ENCODE data around the gene STAB2. TPM values are rescaled to one million over a fixed set of nuclear protein-coding genes. Genes with fewer than 3 reads are reported as not detected.

Gene STAB2
- polyA plus RNA-seq, 2 donors = 0.02 to 0.09 TPM

DNA sequence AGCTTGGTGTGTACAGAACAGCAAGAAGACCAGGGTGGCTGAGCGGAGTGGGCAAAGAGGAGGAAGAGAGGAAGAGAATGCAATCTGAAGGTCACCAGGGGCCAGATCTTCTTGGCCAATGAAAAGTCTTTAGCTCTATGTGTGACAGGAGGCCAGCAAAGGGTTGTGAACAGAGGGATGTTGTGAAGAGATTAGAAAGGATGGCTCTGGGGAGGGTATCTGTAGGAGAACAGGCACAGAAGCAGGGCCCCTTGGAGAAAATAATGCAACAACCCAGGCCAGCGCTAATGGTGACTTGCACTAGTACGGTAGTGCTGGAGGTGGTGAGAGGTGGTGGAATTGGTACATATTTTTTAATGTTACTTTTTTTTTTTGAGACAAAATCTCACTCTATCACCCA is 156.7 kb downstream of the STAB2 start:
- Histone ChIP-seq H3K9me3 (ENCODE audit: control insufficient read depth in 2 of 2, insufficient read depth in 1 of 2, low read depth in 1 of 2, low read length in 1 of 2) (no peaks in the 10 kb centered on the region), H3K36me3 (ENCODE audit: control insufficient read depth in 2 of 2, insufficient read depth in 2 of 2, low read length in 1 of 2) (no peaks in the 10 kb centered on the region), H3K27me3 (ENCODE audit: control insufficient read depth in 1 of 2, insufficient read depth in 2 of 2, low read length in 2 of 2) (no peaks in the 10 kb centered on the region), H3K27ac (ENCODE audit: low read depth in 2 of 2, low read length in 1 of 2) (no peak overlapping the region), H3K4me3 (ENCODE audit: low read depth in 1 of 2, low read length in 2 of 2) (no peak overlapping the region), H3K4me1 (ENCODE audit: control insufficient read depth in 2 of 2, insufficient read depth in 2 of 2, low read length in 1 of 2) (peaks cover 0 to 5% of the 10 kb centered on the region in 2 donors)
- WGBS, 2 donors = 98 to 100% methylated on average over 3 of the region's 3 CpGs

DNA sequence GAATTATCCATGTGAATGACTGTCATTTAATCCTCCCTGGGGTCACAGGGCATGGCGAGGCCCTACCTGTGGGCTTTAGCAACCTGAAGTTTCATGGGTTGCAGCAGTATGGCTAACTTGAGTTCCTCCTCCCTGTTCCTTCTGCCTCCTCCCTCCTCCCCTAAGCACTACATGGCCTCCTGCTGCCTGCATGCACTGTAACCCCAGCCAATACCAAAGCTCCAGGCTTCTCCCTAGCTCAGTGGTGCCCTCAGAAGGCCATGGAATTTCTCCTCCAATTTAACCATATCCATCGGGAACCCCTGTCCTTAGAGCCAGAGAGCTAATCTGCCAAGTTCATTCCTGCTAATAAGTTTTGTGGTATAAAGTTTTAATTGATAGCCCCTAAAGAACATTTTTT is 158.9 kb downstream of the STAB2 start:
- Histone ChIP-seq H3K9me3 (ENCODE audit: control insufficient read depth in 2 of 2, insufficient read depth in 1 of 2, low read depth in 1 of 2, low read length in 1 of 2) (no peaks in the 10 kb centered on the region), H3K36me3 (ENCODE audit: control insufficient read depth in 2 of 2, insufficient read depth in 2 of 2, low read length in 1 of 2) (no peaks in the 10 kb centered on the region), H3K4me1 (ENCODE audit: control insufficient read depth in 2 of 2, insufficient read depth in 2 of 2, low read length in 1 of 2) (peaks cover 0 to 5% of the 10 kb centered on the region in 2 donors), H3K27ac (ENCODE audit: low read depth in 2 of 2, low read length in 1 of 2) (no peak overlapping the region), H3K4me3 (ENCODE audit: low read depth in 1 of 2, low read length in 2 of 2) (no peak overlapping the region), H3K27me3 (ENCODE audit: control insufficient read depth in 1 of 2, insufficient read depth in 2 of 2, low read length in 2 of 2) (no peaks in the 10 kb centered on the region)
- 82 to 83% methylated on average over 2 of the region's 2 CpGs for WGBS, 2 donors

- Histone ChIP-seq H3K27ac (ENCODE audit: low read depth in 2 of 2, low read length in 1 of 2) (no peak overlapping the region), H3K36me3 (ENCODE audit: control insufficient read depth in 2 of 2, insufficient read depth in 2 of 2, low read length in 1 of 2) (no peaks in the 10 kb centered on the region), H3K4me1 (ENCODE audit: control insufficient read depth in 2 of 2, insufficient read depth in 2 of 2, low read length in 1 of 2) (no peaks in the 10 kb centered on the region), H3K9me3 (ENCODE audit: control insufficient read depth in 2 of 2, insufficient read depth in 1 of 2, low read depth in 1 of 2, low read length in 1 of 2) (no peaks in the 10 kb centered on the region), H3K4me3 (ENCODE audit: low read depth in 1 of 2, low read length in 2 of 2) (no peak overlapping the region), H3K27me3 (ENCODE audit: control insufficient read depth in 1 of 2, insufficient read depth in 2 of 2, low read length in 2 of 2) (no peaks in the 10 kb centered on the region)
- WGBS, 2 donors = 82 to 94% methylated on average over 2 of the region's 2 CpGs
Observed at GRCh38 chr12:103748002-103748401, 160.9 kb downstream of the STAB2 start.

GRCh38 chr12:103748875-103749274 is 161.8 kb downstream of the STAB2 start:
- no peaks in the 10 kb centered on the region for H3K36me3 ChIP-seq (ENCODE audit: control insufficient read depth in 2 of 2, insufficient read depth in 2 of 2, low read length in 1 of 2)
- no peaks in the 10 kb centered on the region for H3K4me1 ChIP-seq (ENCODE audit: control insufficient read depth in 2 of 2, insufficient read depth in 2 of 2, low read length in 1 of 2)
- H3K27me3 ChIP-seq (ENCODE audit: control insufficient read depth in 1 of 2, insufficient read depth in 2 of 2, low read length in 2 of 2) = no peaks in the 10 kb centered on the region
- H3K4me3 ChIP-seq (ENCODE audit: low read depth in 1 of 2, low read length in 2 of 2) = no peak overlapping the region
- no peaks in the 10 kb centered on the region for H3K9me3 ChIP-seq (ENCODE audit: control insufficient read depth in 2 of 2, insufficient read depth in 1 of 2, low read depth in 1 of 2, low read length in 1 of 2)
- WGBS, 2 donors = 89 to 93% methylated on average over 12 of the region's 12 CpGs
- no peak overlapping the region for H3K27ac ChIP-seq (ENCODE audit: low read depth in 2 of 2, low read length in 1 of 2)

- H3K4me3 ChIP-seq (ENCODE audit: low read depth in 1 of 2, low read length in 2 of 2) = no peak overlapping the region
Observed at GRCh38 chr12:103751171-103751570, 164.1 kb downstream of the STAB2 start.

DNA sequence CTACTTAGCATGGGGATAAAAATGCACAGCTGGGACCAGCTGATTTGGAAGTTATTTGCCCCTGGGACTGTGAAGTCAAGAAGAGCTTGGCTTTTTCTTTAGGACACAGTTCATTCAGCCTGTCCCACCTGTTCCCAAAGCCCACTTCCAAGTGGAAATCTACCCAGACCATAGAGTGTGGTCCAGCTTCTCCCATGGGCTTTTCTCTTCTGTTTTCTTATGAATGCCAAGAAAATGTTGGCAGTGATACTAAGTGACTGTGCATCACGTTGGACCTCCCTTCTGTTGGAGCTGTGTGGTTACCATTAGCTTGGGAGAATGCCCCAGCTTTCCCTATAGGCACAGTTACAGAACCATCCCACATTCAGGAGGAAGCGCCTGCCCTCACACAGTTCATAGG is 164.5 kb downstream of the STAB2 start:
- Histone ChIP-seq H3K36me3 (ENCODE audit: control insufficient read depth in 2 of 2, insufficient read depth in 2 of 2, low read length in 1 of 2) (no peaks in the 10 kb centered on the region), H3K27ac (ENCODE audit: low read depth in 2 of 2, low read length in 1 of 2) (no peak overlapping the region), H3K27me3 (ENCODE audit: control insufficient read depth in 1 of 2, insufficient read depth in 2 of 2, low read length in 2 of 2) (no peaks in the 10 kb centered on the region), H3K4me3 (ENCODE audit: low read depth in 1 of 2, low read length in 2 of 2) (no peak overlapping the region), H3K4me1 (ENCODE audit: control insufficient read depth in 2 of 2, insufficient read depth in 2 of 2, low read length in 1 of 2) (no peaks in the 10 kb centered on the region), H3K9me3 (ENCODE audit: control insufficient read depth in 2 of 2, insufficient read depth in 1 of 2, low read depth in 1 of 2, low read length in 1 of 2) (no peaks in the 10 kb centered on the region)
- WGBS, 2 donors = 47 to 51% methylated on average over 2 of the region's 2 CpGs

More at GRCh38 chr12:103751171-103751570, 164.1 kb downstream of the STAB2 start:
- Histone ChIP-seq H3K27me3 (ENCODE audit: control insufficient read depth in 1 of 2, insufficient read depth in 2 of 2, low read length in 2 of 2) (no peaks in the 10 kb centered on the region), H3K36me3 (ENCODE audit: control insufficient read depth in 2 of 2, insufficient read depth in 2 of 2, low read length in 1 of 2) (no peaks in the 10 kb centered on the region), H3K9me3 (ENCODE audit: control insufficient read depth in 2 of 2, insufficient read depth in 1 of 2, low read depth in 1 of 2, low read length in 1 of 2) (no peaks in the 10 kb centered on the region), H3K27ac (ENCODE audit: low read depth in 2 of 2, low read length in 1 of 2) (no peak overlapping the region), H3K4me1 (ENCODE audit: control insufficient read depth in 2 of 2, insufficient read depth in 2 of 2, low read length in 1 of 2) (no peaks in the 10 kb centered on the region)
- WGBS, 2 donors = 85% methylated on average over 1 of the region's 1 CpG

DNA sequence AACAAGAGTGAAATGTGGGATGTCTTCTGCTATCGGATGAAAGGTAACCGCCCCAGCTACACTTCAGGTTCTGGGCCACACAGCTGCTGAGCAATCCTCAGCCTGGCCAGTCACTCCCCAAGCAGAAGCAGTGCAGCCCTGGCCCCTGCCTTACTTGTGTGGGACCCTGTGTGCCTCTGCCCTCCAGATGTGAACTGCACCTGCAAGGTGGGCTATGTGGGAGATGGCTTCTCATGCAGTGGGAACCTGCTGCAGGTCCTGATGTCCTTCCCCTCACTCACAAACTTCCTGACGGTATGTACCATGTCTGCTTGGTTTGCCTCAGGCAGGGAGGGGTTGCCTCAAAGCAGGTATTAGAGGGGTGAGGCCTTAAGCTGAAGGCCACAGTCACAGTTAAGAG is 168.4 kb downstream of the STAB2 start:
- H3K4me3 ChIP-seq (ENCODE audit: low read depth in 1 of 2, low read length in 2 of 2) = no peak overlapping the region
- no peak overlapping the region for H3K27ac ChIP-seq (ENCODE audit: low read depth in 2 of 2, low read length in 1 of 2)
- 62 to 82% methylated on average over 3 of the region's 3 CpGs for WGBS, 2 donors
- H3K4me1 ChIP-seq (ENCODE audit: control insufficient read depth in 2 of 2, insufficient read depth in 2 of 2, low read length in 1 of 2) = peaks cover 0 to 2% of the 10 kb centered on the region in 2 donors
- H3K27me3 ChIP-seq (ENCODE audit: control insufficient read depth in 1 of 2, insufficient read depth in 2 of 2, low read length in 2 of 2) = no peaks in the 10 kb centered on the region
- H3K36me3 ChIP-seq (ENCODE audit: control insufficient read depth in 2 of 2, insufficient read depth in 2 of 2, low read length in 1 of 2) = no peaks in the 10 kb centered on the region
- H3K9me3 ChIP-seq (ENCODE audit: control insufficient read depth in 2 of 2, insufficient read depth in 1 of 2, low read depth in 1 of 2, low read length in 1 of 2) = no peaks in the 10 kb centered on the region

DNA sequence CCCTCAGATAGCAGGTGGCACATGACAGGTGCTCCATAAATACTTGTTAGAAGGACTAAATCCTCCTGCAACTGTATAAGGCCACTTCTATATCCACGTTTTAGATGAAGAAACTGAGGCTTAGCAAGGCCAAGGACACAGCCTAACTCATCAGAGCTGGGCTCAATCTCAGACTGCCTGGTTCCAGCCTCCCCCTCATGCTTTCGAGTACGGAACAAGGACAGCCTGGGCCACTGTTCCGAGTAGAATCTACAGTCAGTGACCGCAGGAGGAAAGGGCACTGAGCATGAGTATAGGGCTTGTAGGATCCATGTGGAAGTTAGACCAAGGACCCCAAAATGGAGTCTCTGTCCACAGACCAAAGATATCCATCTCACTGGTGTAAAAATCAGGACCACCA is 169.4 kb downstream of the STAB2 start:
- Histone ChIP-seq H3K4me1 (ENCODE audit: control insufficient read depth in 2 of 2, insufficient read depth in 2 of 2, low read length in 1 of 2) (peaks cover 0 to 2% of the 10 kb centered on the region in 2 donors), H3K27ac (ENCODE audit: low read depth in 2 of 2, low read length in 1 of 2) (no peak overlapping the region), H3K9me3 (ENCODE audit: control insufficient read depth in 2 of 2, insufficient read depth in 1 of 2, low read depth in 1 of 2, low read length in 1 of 2) (no peaks in the 10 kb centered on the region), H3K4me3 (ENCODE audit: low read depth in 1 of 2, low read length in 2 of 2) (no peak overlapping the region), H3K27me3 (ENCODE audit: control insufficient read depth in 1 of 2, insufficient read depth in 2 of 2, low read length in 2 of 2) (no peaks in the 10 kb centered on the region), H3K36me3 (ENCODE audit: control insufficient read depth in 2 of 2, insufficient read depth in 2 of 2, low read length in 1 of 2) (no peaks in the 10 kb centered on the region)
- WGBS, 2 donors = 91% methylated on average over 5 of the region's 5 CpGs

DNA sequence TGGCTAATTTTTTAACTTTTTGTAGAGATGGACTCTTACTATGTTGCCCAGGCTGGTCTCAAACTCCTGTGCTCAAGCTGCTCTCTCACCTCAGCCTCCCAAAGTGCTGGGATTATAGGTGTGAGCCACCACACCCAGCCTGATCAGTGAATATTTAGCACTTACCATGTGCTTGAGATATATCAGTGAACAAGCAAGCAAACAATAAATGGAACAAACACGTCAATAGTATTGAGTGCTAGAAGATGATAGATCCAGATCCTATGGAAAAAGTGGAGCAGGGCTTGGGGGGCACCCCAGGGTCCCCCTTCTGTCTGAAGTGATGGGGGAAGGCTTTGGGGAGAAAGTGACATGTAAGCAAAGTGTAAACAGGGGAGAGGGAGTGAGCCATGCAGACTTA is 170.2 kb downstream of the STAB2 start:
- H3K9me3 ChIP-seq (ENCODE audit: control insufficient read depth in 2 of 2, insufficient read depth in 1 of 2, low read depth in 1 of 2, low read length in 1 of 2) = no peaks in the 10 kb centered on the region
- 91% methylated on average over 1 of the region's 1 CpG for WGBS, 2 donors
- no peaks in the 10 kb centered on the region for H3K36me3 ChIP-seq (ENCODE audit: control insufficient read depth in 2 of 2, insufficient read depth in 2 of 2, low read length in 1 of 2)

DNA sequence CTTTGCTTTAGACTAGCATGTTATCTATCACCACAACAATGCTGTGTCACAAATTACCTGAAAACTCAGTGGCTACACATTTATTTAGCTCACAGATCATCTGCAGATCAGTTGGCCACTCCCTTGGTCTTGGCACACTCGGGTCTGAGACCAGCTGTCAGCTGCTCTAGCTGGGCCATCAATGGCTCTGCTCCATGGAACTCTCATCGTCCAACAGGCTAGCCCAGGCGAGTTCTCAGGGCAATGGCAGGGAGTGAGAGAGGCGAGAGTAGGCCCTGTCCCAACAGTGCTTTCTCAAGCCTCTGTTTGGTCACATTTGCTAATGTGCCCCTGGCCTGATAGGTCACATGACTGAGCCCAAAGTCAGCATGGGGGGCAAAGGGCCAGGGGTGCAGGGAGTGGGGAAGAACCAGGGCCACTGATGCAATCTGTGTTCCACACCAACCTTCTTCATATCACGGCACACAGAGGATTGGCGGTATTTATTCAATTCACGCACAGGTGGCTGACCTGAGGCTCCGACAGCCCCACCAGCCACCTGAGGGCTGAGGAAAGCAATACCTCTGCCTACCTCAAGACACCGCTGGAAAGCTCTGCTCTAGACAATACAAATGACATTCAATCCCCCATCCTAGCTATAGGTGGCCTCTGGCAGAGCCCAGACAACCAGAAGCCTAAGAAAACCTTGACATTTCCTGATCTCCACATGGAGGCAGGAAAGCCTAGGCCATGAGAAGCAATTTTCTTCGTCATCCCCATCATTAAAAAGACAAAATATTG is 171.4 kb downstream of the STAB2 start:
- H3K4me3 ChIP-seq (ENCODE audit: low read depth in 1 of 2, low read length in 2 of 2) = no peak overlapping the region
- peaks cover 0 to 2% of the 10 kb centered on the region in 2 donors for H3K36me3 ChIP-seq (ENCODE audit: control insufficient read depth in 2 of 2, insufficient read depth in 2 of 2, low read length in 1 of 2)
- 70 to 85% methylated on average over 10 of the region's 10 CpGs for WGBS, 2 donors
- H3K27me3 ChIP-seq (ENCODE audit: control insufficient read depth in 1 of 2, insufficient read depth in 2 of 2, low read length in 2 of 2) = no peaks in the 10 kb centered on the region
- no peaks in the 10 kb centered on the region for H3K9me3 ChIP-seq (ENCODE audit: control insufficient read depth in 2 of 2, insufficient read depth in 1 of 2, low read depth in 1 of 2, low read length in 1 of 2)
- H3K4me1 ChIP-seq (ENCODE audit: control insufficient read depth in 2 of 2, insufficient read depth in 2 of 2, low read length in 1 of 2) = peaks cover 0 to 2% of the 10 kb centered on the region in 2 donors
- no peak overlapping the region for H3K27ac ChIP-seq (ENCODE audit: low read depth in 2 of 2, low read length in 1 of 2)

More for the DNA sequence above, 170.2 kb downstream of the STAB2 start:
- Histone ChIP-seq H3K4me3 (ENCODE audit: low read depth in 1 of 2, low read length in 2 of 2) (no peak overlapping the region), H3K27me3 (ENCODE audit: control insufficient read depth in 1 of 2, insufficient read depth in 2 of 2, low read length in 2 of 2) (no peaks in the 10 kb centered on the region), H3K27ac (ENCODE audit: low read depth in 2 of 2, low read length in 1 of 2) (no peak overlapping the region), H3K4me1 (ENCODE audit: control insufficient read depth in 2 of 2, insufficient read depth in 2 of 2, low read length in 1 of 2) (peaks cover 0 to 2% of the 10 kb centered on the region in 2 donors)

Measured in esophagus (tissue), 2 donors.